Measurements from ENCODE around the gene TMEM213.

- no peak for TF ChIP-seq POLR2A (IDR thresholded peaks at IDR 0.05; ENCODE audit: control extremely low read depth in 1 of 2, low read depth in 2 of 2, low read length in 2 of 2)
- TF ChIP-seq ATF2 (IDR thresholded peaks at IDR 0.05; ENCODE audit: low read length): no peak
- TF ChIP-seq, protein P1, sequence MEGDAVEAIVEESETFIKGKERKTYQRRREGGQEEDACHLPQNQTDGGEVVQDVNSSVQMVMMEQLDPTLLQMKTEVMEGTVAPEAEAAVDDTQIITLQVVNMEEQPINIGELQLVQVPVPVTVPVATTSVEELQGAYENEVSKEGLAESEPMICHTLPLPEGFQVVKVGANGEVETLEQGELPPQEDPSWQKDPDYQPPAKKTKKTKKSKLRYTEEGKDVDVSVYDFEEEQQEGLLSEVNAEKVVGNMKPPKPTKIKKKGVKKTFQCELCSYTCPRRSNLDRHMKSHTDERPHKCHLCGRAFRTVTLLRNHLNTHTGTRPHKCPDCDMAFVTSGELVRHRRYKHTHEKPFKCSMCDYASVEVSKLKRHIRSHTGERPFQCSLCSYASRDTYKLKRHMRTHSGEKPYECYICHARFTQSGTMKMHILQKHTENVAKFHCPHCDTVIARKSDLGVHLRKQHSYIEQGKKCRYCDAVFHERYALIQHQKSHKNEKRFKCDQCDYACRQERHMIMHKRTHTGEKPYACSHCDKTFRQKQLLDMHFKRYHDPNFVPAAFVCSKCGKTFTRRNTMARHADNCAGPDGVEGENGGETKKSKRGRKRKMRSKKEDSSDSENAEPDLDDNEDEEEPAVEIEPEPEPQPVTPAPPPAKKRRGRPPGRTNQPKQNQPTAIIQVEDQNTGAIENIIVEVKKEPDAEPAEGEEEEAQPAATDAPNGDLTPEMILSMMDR (IDR thresholded peaks at IDR 0.05; ENCODE audit: control extremely low read depth in 1 of 3, insufficient read depth in 1 of 3, low read depth in 1 of 3, low read length in 3 of 3): no peak
- TF ChIP-seq RAD21 (IDR thresholded peaks at IDR 0.05 in 1 of 2, conservative IDR thresholded peaks at IDR 0.05 in 1 of 2; ENCODE audit: low read depth in 2 of 2, low read length in 2 of 2): no peak
- no peak for TF ChIP-seq EGR1 (IDR thresholded peaks at IDR 0.05; ENCODE audit: borderline replicate concordance, low read depth, low read length)
- no peak for TF ChIP-seq SP2 (IDR thresholded peaks at IDR 0.05; ENCODE audit: low read length)
- TF ChIP-seq JUND (IDR thresholded peaks at IDR 0.05; ENCODE audit: low read length): no peak
- TF ChIP-seq POLR2AphosphoS5 (IDR thresholded peaks at IDR 0.05; ENCODE audit: low read depth, low read length): no peak
- TF ChIP-seq JUN (IDR thresholded peaks at IDR 0.05; ENCODE audit: low read depth, low read length): no peak
- TF ChIP-seq EZH2 (IDR thresholded peaks at IDR 0.05; ENCODE audit: low read depth, low read length, severe bottlenecking): no peak
- TF ChIP-seq CHD1 (IDR thresholded peaks at IDR 0.05; ENCODE audit: low read depth, low read length): no peak
- TF ChIP-seq GTF2F1 (IDR thresholded peaks at IDR 0.05; ENCODE audit: borderline replicate concordance, low read depth, low read length): no peak
These were observed 74.0 kb downstream of the TMEM213 start for GRCh38 chr7:138871814-138872090.

Data from H1 (cell line).